ENCODE results near the gene AGA. TPM values are rescaled to one million over a fixed set of nuclear protein-coding genes. Genes with fewer than 3 reads are reported as not detected.

Gene AGA
- polyA plus RNA-seq, 1 donor = 28.5 TPM

DNA sequence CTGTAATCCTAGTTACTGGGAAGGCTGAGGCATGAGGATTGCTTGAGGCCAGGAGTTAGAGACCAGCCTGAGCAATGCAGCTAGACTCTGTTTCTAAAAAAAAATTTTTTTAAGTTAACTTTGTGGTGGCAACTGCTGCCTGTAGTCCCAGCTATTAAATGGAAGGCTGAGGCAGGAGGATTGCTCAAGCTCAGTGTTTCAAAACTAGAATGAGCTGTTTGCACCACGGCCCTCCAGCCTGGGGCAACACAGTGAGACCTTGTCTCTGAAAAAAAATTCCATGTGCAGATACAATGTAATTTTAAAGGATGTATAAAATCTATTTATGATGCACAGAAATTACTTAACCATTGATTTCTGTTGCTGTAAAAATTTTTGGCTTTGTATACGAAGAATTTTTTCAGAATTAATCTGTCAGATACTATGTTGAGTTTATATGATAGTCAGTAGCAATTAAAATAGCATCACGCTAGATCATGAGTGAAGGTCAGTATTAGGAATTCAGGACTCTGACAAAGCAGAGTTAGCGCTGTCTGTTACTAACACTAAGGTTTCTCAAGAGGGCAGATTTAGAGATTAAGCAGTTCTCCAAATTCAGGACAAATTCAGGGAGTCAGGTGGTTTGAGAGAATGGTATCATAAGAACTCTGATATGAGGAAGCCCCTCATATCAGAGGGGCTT is 8.3 kb upstream of the AGA start:
- no peaks in the 10 kb centered on the region for H3K9me3 ChIP-seq (ENCODE audit: control insufficient read depth, low read depth, low read length)
- no peak overlapping the region for H3K27ac ChIP-seq (ENCODE audit: low read length)
- DNase-seq = no peak
- H3K36me3 ChIP-seq (ENCODE audit: control insufficient read depth, insufficient read depth, low read length) = no peaks in the 10 kb centered on the region
- no CpG with 5 or more reads among the region's 4 CpGs for WGBS (ENCODE audit: insufficient coverage, low lambda C conversion rate)
- H3K27me3 ChIP-seq (ENCODE audit: control insufficient read depth, insufficient read depth, low read length) = no peaks in the 10 kb centered on the region
- H3K4me1 ChIP-seq (ENCODE audit: control insufficient read depth, insufficient read depth, low read length) = no peaks in the 10 kb centered on the region
- H3K4me3 ChIP-seq (ENCODE audit: low read length) = no peak overlapping the region

DNA sequence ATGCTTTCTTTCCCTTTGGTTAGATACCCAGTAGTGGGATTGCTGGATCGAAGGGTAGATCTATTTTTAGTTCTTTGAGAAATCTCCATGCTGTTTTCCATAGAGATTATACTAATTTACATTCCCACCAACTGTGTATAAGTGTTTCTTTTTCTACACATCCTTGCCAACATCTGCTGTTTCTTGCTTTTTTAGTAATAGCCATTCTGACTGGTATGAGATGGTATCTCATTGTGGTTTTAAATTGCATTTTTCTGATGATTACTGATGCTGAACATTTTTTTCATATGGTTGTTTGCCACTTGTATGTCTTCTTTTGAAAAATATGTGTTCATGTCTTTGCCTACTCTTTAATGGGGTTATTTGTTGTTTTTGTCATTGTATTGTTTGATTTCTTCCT is 6.6 kb upstream of the AGA start:
- no peak overlapping the region for H3K27ac ChIP-seq (ENCODE audit: low read length)
- WGBS (ENCODE audit: insufficient coverage, low lambda C conversion rate) = 80% methylated on average over 1 of the region's 1 CpG
- H3K4me3 ChIP-seq (ENCODE audit: low read length) = no peak overlapping the region
- no peaks in the 10 kb centered on the region for H3K9me3 ChIP-seq (ENCODE audit: control insufficient read depth, low read depth, low read length)
- H3K4me1 ChIP-seq (ENCODE audit: control insufficient read depth, insufficient read depth, low read length) = no peaks in the 10 kb centered on the region
- H3K36me3 ChIP-seq (ENCODE audit: control insufficient read depth, insufficient read depth, low read length) = no peaks in the 10 kb centered on the region
- DNase-seq = no peak
- no peaks in the 10 kb centered on the region for H3K27me3 ChIP-seq (ENCODE audit: control insufficient read depth, insufficient read depth, low read length)

DNA sequence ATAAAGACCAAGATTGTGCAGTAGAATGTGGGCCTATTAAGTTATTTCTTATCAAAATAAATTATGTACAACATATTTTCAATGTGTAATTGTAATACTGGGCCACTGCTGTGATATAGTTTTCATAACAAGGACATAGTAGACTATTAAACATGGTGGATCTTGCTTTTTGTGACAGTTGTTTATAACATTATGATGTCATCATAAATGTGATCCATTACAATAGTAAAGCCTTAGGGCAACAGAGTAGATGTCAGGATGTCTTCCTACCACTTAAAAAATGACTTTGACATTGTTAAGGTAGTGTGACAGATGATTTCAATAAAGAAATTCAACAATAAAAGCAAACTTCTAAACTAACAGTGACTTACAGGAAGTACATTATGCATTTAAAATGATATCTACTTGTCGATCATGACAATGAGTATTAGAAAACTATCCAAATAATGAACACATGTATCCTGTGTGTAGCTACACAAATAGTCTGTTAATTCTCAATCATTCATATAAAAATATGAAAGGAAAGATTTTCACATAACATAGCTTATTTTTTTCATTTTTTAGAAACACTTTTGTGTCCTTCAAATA is 5.3 kb upstream of the AGA start:
- Histone ChIP-seq H3K36me3 (ENCODE audit: control insufficient read depth, insufficient read depth, low read length) (no peaks in the 10 kb centered on the region), H3K4me1 (ENCODE audit: control insufficient read depth, insufficient read depth, low read length) (no peaks in the 10 kb centered on the region), H3K4me3 (ENCODE audit: low read length) (no peak overlapping the region), H3K27me3 (ENCODE audit: control insufficient read depth, insufficient read depth, low read length) (no peaks in the 10 kb centered on the region), H3K9me3 (ENCODE audit: control insufficient read depth, low read depth, low read length) (no peaks in the 10 kb centered on the region), H3K27ac (ENCODE audit: low read length) (no peak overlapping the region)
- DNase-seq = no peak
- WGBS (ENCODE audit: insufficient coverage, low lambda C conversion rate) = 100% methylated on average over 1 of the region's 1 CpG

DNA sequence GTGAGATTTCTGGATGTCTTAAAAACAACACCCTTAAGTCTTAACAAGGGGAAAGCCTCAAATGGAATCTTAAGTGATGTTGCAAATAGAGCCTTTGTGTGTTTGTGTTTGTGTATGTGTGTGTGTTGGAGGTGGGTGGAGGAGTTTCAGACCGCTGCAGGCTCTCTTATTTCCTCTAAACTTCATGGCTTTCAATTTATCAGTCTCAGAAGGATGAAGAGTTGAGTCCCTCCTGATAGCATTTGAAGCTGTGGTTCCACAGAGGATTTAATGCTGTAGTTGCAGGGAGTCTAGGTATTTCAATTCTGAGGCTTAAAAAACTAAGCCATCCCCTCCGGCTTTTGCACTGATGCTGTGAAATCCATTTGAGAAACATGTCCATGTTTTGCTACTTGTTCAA is 4.3 kb upstream of the AGA start:
- H3K27ac ChIP-seq (ENCODE audit: low read length) = no peak overlapping the region
- H3K4me1 ChIP-seq (ENCODE audit: control insufficient read depth, insufficient read depth, low read length) = no peaks in the 10 kb centered on the region
- no peaks in the 10 kb centered on the region for H3K27me3 ChIP-seq (ENCODE audit: control insufficient read depth, insufficient read depth, low read length)
- no peaks in the 10 kb centered on the region for H3K36me3 ChIP-seq (ENCODE audit: control insufficient read depth, insufficient read depth, low read length)
- no CpG with 5 or more reads among the region's 2 CpGs for WGBS (ENCODE audit: insufficient coverage, low lambda C conversion rate)
- no peak overlapping the region for H3K4me3 ChIP-seq (ENCODE audit: low read length)
- no peak for DNase-seq
- no peaks in the 10 kb centered on the region for H3K9me3 ChIP-seq (ENCODE audit: control insufficient read depth, low read depth, low read length)

DNA sequence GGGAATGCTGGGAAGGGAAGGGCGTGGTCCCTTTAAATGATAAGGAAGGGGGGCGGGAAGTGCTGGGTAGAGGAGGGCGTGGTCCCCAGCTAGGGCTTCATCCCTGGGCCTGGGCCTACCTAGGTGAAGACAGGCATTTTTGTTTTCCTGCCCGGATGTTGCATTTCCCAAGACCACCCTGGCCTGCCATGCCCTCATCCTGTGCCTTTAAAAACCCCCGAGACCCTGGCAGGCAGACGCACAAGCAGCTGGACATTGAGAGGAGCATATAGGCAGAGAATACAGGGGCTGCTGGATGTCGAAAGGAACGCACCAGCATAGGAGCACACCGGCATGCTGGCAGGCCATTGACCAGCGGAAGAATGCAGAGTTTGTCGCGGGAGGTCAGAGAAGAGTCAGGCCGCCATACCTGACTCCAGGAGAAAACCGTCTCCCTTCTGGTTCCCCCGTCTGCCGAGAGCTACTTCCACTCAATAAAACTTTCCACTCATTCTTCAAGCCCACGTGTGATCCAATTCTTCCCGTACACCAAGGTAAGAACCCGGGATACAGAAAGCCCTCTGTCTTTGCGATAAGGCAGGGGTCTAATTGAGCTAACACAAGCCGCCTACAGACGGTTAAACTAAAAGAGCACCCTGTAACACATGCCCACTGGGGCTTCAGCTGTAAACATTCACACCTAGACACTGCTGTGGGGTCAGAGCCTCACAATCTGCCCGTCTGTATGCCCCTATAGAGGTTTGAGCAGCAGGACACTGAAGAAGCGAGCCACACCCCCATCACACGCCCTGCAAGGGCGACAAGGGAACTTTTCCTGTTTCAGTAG is 2.9 kb upstream of the AGA start:
- DNase-seq = no peak
- 100% methylated on average over 1 of the region's 26 CpGs for WGBS (ENCODE audit: insufficient coverage, low lambda C conversion rate)
- H3K9me3 ChIP-seq (ENCODE audit: control insufficient read depth, low read depth, low read length) = no peaks in the 10 kb centered on the region
- H3K36me3 ChIP-seq (ENCODE audit: control insufficient read depth, insufficient read depth, low read length) = no peaks in the 10 kb centered on the region
- no peaks in the 10 kb centered on the region for H3K4me1 ChIP-seq (ENCODE audit: control insufficient read depth, insufficient read depth, low read length)
- no peaks in the 10 kb centered on the region for H3K27me3 ChIP-seq (ENCODE audit: control insufficient read depth, insufficient read depth, low read length)
- H3K27ac ChIP-seq (ENCODE audit: low read length) = no peak overlapping the region
- no peak overlapping the region for H3K4me3 ChIP-seq (ENCODE audit: low read length)

DNA sequence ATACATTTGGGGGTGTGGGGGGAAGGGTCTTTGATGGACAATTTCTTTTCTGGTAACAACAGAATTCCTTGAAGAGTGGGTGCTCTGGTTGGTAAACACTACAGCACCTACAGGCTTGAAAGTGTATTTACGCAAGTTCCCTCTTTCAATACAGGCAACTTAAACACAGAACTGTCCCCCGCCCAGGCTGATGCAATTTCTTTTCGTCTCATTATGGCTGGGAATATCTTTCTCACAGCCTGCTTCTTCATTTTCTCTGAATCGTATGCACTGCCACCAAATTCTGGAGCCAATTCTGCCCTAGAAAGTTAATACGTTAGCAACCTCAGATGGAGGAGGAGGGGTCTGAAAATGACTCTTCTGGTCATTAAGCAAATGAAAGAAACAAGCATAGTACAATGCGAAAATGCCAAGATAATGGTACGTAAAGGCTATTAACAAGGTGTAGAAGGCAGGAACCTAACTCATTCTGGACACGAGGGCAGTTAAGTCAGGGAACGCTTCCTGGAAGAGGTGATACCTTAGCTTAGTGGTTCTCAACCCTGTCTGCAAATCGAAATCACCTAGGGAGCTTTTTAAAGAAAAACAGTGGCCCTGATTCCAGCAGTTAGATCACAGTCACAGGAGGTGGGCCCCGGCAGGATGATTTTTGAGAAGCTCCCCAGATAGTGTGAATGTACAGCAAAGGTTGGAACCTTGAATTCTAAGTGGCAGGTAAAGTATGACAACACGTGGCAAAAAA is 1.0 kb downstream of the AGA start:
- 42% methylated on average over 5 of the region's 12 CpGs for WGBS (ENCODE audit: insufficient coverage, low lambda C conversion rate)
- H3K4me1 ChIP-seq (ENCODE audit: control insufficient read depth, insufficient read depth, low read length) = no peaks in the 10 kb centered on the region
- peak in 1 of 2 donors; percentile 41 for DNase-seq
- H3K27me3 ChIP-seq (ENCODE audit: control insufficient read depth, insufficient read depth, low read length) = no peaks in the 10 kb centered on the region
- H3K36me3 ChIP-seq (ENCODE audit: control insufficient read depth, insufficient read depth, low read length) = peaks cover 9% of the 10 kb centered on the region
- peak overlapping the region; percentile 73 for H3K4me3 ChIP-seq (ENCODE audit: low read length)
- no peaks in the 10 kb centered on the region for H3K9me3 ChIP-seq (ENCODE audit: control insufficient read depth, low read depth, low read length)
- peak overlapping the region; percentile 88 for H3K27ac ChIP-seq (ENCODE audit: low read length)

DNA sequence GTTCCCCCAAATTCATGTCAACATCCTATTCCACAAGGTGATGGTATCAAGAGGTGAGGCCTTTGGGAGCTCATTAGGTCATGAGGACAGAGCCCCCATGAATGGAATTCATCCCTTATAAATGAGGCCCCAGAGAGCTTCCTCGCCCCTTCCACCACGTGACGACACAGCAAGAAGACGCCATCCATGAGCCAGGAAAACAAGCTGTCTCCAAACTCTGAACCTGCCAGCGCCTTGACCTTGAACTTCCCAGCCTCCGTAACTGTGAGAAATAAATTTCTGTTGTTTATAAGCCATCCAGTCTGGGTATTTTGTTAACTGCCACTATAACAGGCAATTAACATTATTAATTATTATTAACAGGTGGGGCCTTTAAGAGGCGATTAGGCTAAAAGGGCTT is 5.8 kb downstream of the AGA start:
- no CpG with 5 or more reads among the region's 7 CpGs for whole genome bisulfite sequencing (ENCODE audit: insufficient coverage, low lambda C conversion rate)
- Histone ChIP-seq H3K27ac (ENCODE audit: low read length) (no peak overlapping the region), H3K36me3 (ENCODE audit: control insufficient read depth, insufficient read depth, low read length) (peaks cover 24% of the 10 kb centered on the region), H3K27me3 (ENCODE audit: control insufficient read depth, insufficient read depth, low read length) (no peaks in the 10 kb centered on the region), H3K4me3 (ENCODE audit: low read length) (no peak overlapping the region), H3K4me1 (ENCODE audit: control insufficient read depth, insufficient read depth, low read length) (no peaks in the 10 kb centered on the region), H3K9me3 (ENCODE audit: control insufficient read depth, low read depth, low read length) (no peaks in the 10 kb centered on the region)
- no peak for DNase-seq

DNA sequence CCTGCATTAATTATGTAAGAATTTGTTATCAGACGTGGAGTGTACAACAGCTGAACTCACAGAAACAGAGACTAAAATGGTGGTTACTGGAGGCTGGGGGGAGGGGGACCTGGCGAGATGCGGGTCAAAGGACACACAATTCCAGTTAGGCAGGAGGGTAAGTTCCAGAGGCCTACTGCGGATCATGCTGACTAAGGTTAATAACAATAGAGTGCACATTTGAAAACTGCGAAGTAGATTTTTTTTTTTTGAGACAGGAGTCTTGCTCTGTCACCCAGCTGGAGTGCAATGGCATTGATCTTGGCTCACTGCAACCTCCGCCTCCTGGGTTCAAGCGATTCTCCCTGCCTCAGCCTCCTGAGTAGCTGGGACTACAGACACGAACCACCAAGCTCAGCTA is 7.6 kb downstream of the AGA start:
- DNase-seq = peak in 1 of 2 donors; percentile 42
- Histone ChIP-seq H3K4me3 (ENCODE audit: low read length) (no peak overlapping the region), H3K27me3 (ENCODE audit: control insufficient read depth, insufficient read depth, low read length) (no peaks in the 10 kb centered on the region), H3K9me3 (ENCODE audit: control insufficient read depth, low read depth, low read length) (no peaks in the 10 kb centered on the region), H3K4me1 (ENCODE audit: control insufficient read depth, insufficient read depth, low read length) (no peaks in the 10 kb centered on the region), H3K27ac (ENCODE audit: low read length) (no peak overlapping the region), H3K36me3 (ENCODE audit: control insufficient read depth, insufficient read depth, low read length) (peaks cover 24% of the 10 kb centered on the region)
- 83% methylated on average over 1 of the region's 8 CpGs for WGBS (ENCODE audit: insufficient coverage, low lambda C conversion rate)

DNA sequence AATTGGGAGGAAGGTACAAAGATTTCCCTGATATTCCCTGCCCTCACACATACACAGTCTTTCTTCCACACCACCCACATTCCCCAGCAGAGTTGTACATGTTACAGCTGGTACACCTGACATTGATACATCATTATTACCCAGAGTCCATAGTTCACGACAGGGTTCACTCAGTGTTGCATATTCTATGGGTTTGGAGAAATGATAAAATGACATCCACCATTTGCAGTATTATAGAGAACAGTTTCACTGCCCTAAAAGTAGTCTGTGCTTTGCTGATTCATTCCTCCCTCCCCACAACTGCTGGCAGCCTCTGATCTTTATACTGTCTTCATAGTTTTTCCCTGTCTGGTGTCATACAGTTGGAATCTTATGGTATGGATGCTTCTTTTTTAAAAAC is 15.0 kb downstream of the AGA start:
- Histone ChIP-seq H3K4me1 (ENCODE audit: control insufficient read depth, insufficient read depth, low read length) (no peaks in the 10 kb centered on the region), H3K27ac (ENCODE audit: low read length) (peak overlapping the region; percentile 10), H3K36me3 (ENCODE audit: control insufficient read depth, insufficient read depth, low read length) (no peaks in the 10 kb centered on the region), H3K9me3 (ENCODE audit: control insufficient read depth, low read depth, low read length) (no peaks in the 10 kb centered on the region), H3K27me3 (ENCODE audit: control insufficient read depth, insufficient read depth, low read length) (no peaks in the 10 kb centered on the region), H3K4me3 (ENCODE audit: low read length) (no peak overlapping the region)
- WGBS (ENCODE audit: insufficient coverage, low lambda C conversion rate) = no CpG with 5 or more reads among the region's 1 CpG
- DNase-seq = peak; percentile 66 to 83

DNA sequence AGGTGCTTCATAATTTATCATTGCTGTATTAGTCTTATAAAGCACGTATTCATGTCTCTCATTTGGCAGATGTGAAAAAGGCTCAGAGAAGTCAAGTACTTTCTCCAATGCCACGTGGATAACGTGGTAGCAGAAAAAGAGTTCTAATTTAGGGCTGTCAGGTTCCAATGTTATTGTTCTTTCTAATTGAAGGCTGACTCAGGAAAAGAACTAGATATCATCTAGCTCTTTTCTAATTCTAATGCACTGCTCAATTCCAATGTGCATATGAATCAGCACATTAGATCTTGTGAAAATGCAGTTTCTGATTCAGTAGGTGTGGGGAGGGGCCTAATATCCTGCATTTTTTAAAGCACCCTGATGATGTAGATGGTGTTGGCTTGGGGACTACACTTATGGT is 22.8 kb downstream of the AGA start:
- Histone ChIP-seq H3K4me3 (ENCODE audit: low read length) (no peak overlapping the region), H3K27me3 (ENCODE audit: control insufficient read depth, insufficient read depth, low read length) (no peaks in the 10 kb centered on the region)
- WGBS (ENCODE audit: insufficient coverage, low lambda C conversion rate) = no CpG with 5 or more reads among the region's 3 CpGs

More for the DNA sequence above, 22.8 kb downstream of the AGA start:
- DNase-seq = no peak
- Histone ChIP-seq H3K36me3 (ENCODE audit: control insufficient read depth, insufficient read depth, low read length) (no peaks in the 10 kb centered on the region), H3K4me1 (ENCODE audit: control insufficient read depth, insufficient read depth, low read length) (no peaks in the 10 kb centered on the region), H3K27ac (ENCODE audit: low read length) (no peak overlapping the region), H3K9me3 (ENCODE audit: control insufficient read depth, low read depth, low read length) (no peaks in the 10 kb centered on the region)

All from large intestine (tissue), 3 donors.